GM12878 (cell line): ENCODE measurements around the gene AGAP1. TPM values are rescaled to one million over a fixed set of nuclear protein-coding genes. Genes with fewer than 3 reads are reported as not detected.

ENCODE experiments used
- CBX5 ChIP-seq: sonication (generic); IDR thresholded peaks from 2 replicates; pipeline ENCODE4 v1.6.1; 2016; ENCODE audit warnings: low read depth, moderate library complexity, mild to moderate bottlenecking, inconsistent platforms
- CREB1 ChIP-seq: IDR thresholded peaks from 2 replicates; pipeline ENCODE4 v1.6.1; 2012; ENCODE audit warnings: low read depth, mild to moderate bottlenecking, inconsistent platforms
- E2F8 ChIP-seq: fragments of 450-650 bp; IDR thresholded peaks from 2 replicates; pipeline ENCODE4 v1.6.1; 2018; ENCODE audit warnings: mild to moderate bottlenecking, low read depth, moderate library complexity; ENCODE audit not compliant: partially characterized antibody
- ELK1 ChIP-seq: IDR thresholded peaks from 2 replicates; pipeline ENCODE4 v1.6.1; 2012; ENCODE audit warnings: low read depth, low read length, improper control_type of control experiment
- GABPA ChIP-seq: IDR thresholded peaks from 2 replicates; pipeline ENCODE4 v1.6.1; 2014; ENCODE audit warnings: antibody characterized with exemption, low read depth, mild to moderate bottlenecking, inconsistent platforms
- MXI1 ChIP-seq: fragments of 150-350 bp; IDR thresholded peaks from 2 replicates; pipeline ENCODE4 v1.6.1; 2011; ENCODE audit warnings: low read depth, mild to moderate bottlenecking, inconsistent platforms, low read length, improper control_type of control experiment
- NFXL1 ChIP-seq: fragments of 450-650 bp; IDR thresholded peaks from 2 replicates; pipeline ENCODE4 v1.6.1; 2017; ENCODE audit warnings: antibody characterized with exemption, mild to moderate bottlenecking, borderline replicate concordance
- PML ChIP-seq: IDR thresholded peaks from 2 replicates; pipeline ENCODE4 v1.6.1; 2012; ENCODE audit warnings: low read length, inconsistent platforms
- SMC3 ChIP-seq: IDR thresholded peaks from 2 replicates; pipeline ENCODE4 v1.6.1; 2011; ENCODE audit warnings: low read length, improper control_type of control experiment, borderline replicate concordance
- TCF7 ChIP-seq: IDR thresholded peaks from 2 replicates; pipeline ENCODE4 v1.6.1; 2014; ENCODE audit warnings: antibody characterized with exemption, borderline replicate concordance
- ZBTB4 ChIP-seq: fragments of 450-650 bp; formaldehyde crosslinking; IDR thresholded peaks from 2 replicates; pipeline ENCODE4 v1.4.0; 2022; ENCODE audit warnings: mild to moderate bottlenecking, moderate library complexity
- ZNF622 ChIP-seq: fragments of 450-650 bp; IDR thresholded peaks from 2 replicates; pipeline ENCODE4 v1.6.1; 2017; ENCODE audit warnings: mild to moderate bottlenecking, inconsistent platforms
- polyA plus RNA-seq, 11 experiments: library from polyadenylated mRNA; depleted of rRNA in 4 of 11; unstranded in 6 of 11; stranded (reverse) in 5 of 11; fragments of >200 nt; fragmentation: Nextera tagmentation in 4 of 11; fragmentation: Illumina TruSeq in 1 of 11; extraction: Ambion mirVana in 4 of 11; extraction: Trizol in 1 of 11; gene quantifications; 1 replicate in 1 of 11; 2 replicates in 10 of 11; pipeline versions ENCODE4 v1.2.1 to v1.2.3, GENCODE V29; 2011 to 2016; ENCODE audit warnings: inconsistent platforms in 2 of 11, missing spikeins in 2 of 11, low read depth in 1 of 11
- total RNA-seq, 4 experiments: library from RNA; depleted of rRNA in 3 of 4; stranded (reverse); fragments of >200 nt in 3 of 4; fragmentation: Illumina TruSeq in 1 of 4; extraction: Trizol in 1 of 4; gene quantifications; 2 replicates each; pipeline versions ENCODE4 v1.2.1 to v1.2.3, GENCODE V29; 2013 to 2021

Gene AGAP1
- total and polyA plus RNA-seq, 10 of the 15 experiments (the other 5 are each of a cell fraction or from before 2014, with no cell fraction given) = 0.05 to 0.15 (median 0.06) TPM; not detected in 7

GRCh38 chr2:235966932-235967757 is 473.3 kb downstream of the AGAP1 start (continued):
- TF ChIP-seq ELK1 = no peak
- no peak for TF ChIP-seq PML
- TF ChIP-seq SMC3 = no peak
- no peak for TF ChIP-seq ZBTB4 (CRISPR knock-in tag)
- TF ChIP-seq CREB1 = no peak
- TF ChIP-seq ZNF622 = no peak
- no peak for TF ChIP-seq NFXL1
- TF ChIP-seq MXI1 = no peak
- no peak for TF ChIP-seq GABPA
- no peak for TF ChIP-seq E2F8
- no peak for TF ChIP-seq TCF7
- TF ChIP-seq CBX5 = no peak
- TF ChIP-seq, all 136 proteins: peak for 0
